ENCODE measurements around the gene FGG.

Gene FGG

GRCh38 chr4:154585369-154586018 is 27.0 kb downstream of the FGG start:
- Mint-ChIP-seq H3K27me3 (ENCODE audit: low read depth) (peaks cover 7% of the 10 kb centered on the region), H3K9me3 (no peaks in the 10 kb centered on the region), H3K4me3 (no peak overlapping the region), H3K36me3 (ENCODE audit: low read depth) (no peaks in the 10 kb centered on the region), H3K4me1 (ENCODE audit: low read depth) (no peaks in the 10 kb centered on the region), H3K27ac (no peak overlapping the region)

GRCh38 chr4:154584259-154584658 is 28.2 kb downstream of the FGG start:
- no peaks in the 10 kb centered on the region for H3K4me1 Mint-ChIP-seq (ENCODE audit: low read depth)
- no peak overlapping the region for H3K27ac Mint-ChIP-seq
- H3K9me3 Mint-ChIP-seq: no peaks in the 10 kb centered on the region
- H3K27me3 Mint-ChIP-seq (ENCODE audit: low read depth): peaks cover 5% of the 10 kb centered on the region
- H3K36me3 Mint-ChIP-seq (ENCODE audit: low read depth): no peaks in the 10 kb centered on the region
- no peak overlapping the region for H3K4me3 Mint-ChIP-seq

GRCh38 chr4:154583677-154584076 is 28.8 kb downstream of the FGG start:
- H3K36me3 Mint-ChIP-seq (ENCODE audit: low read depth): no peaks in the 10 kb centered on the region
- H3K4me3 Mint-ChIP-seq: no peak overlapping the region
- peaks cover 8% of the 10 kb centered on the region for H3K27me3 Mint-ChIP-seq (ENCODE audit: low read depth)
- H3K27ac Mint-ChIP-seq: no peak overlapping the region
- no peaks in the 10 kb centered on the region for H3K4me1 Mint-ChIP-seq (ENCODE audit: low read depth)
- H3K9me3 Mint-ChIP-seq: no peaks in the 10 kb centered on the region

GRCh38 chr4:154583230-154583629 is 29.2 kb downstream of the FGG start:
- Mint-ChIP-seq H3K4me1 (ENCODE audit: low read depth) (no peaks in the 10 kb centered on the region), H3K27me3 (ENCODE audit: low read depth) (peaks cover 8% of the 10 kb centered on the region), H3K36me3 (ENCODE audit: low read depth) (no peaks in the 10 kb centered on the region), H3K27ac (no peak overlapping the region), H3K4me3 (no peak overlapping the region), H3K9me3 (no peaks in the 10 kb centered on the region)

- Mint-ChIP-seq H3K4me3 (no peak overlapping the region), H3K36me3 (ENCODE audit: low read depth) (no peaks in the 10 kb centered on the region), H3K4me1 (ENCODE audit: low read depth) (no peaks in the 10 kb centered on the region), H3K9me3 (no peaks in the 10 kb centered on the region), H3K27me3 (ENCODE audit: low read depth) (peaks cover 8% of the 10 kb centered on the region), H3K27ac (no peak overlapping the region)
These were observed 29.7 kb downstream of the FGG start for GRCh38 chr4:154582723-154583122.

- Mint-ChIP-seq H3K36me3 (ENCODE audit: low read depth) (no peaks in the 10 kb centered on the region), H3K27ac (no peak overlapping the region), H3K4me1 (ENCODE audit: low read depth) (no peaks in the 10 kb centered on the region), H3K27me3 (ENCODE audit: low read depth) (peaks cover 8% of the 10 kb centered on the region), H3K4me3 (no peak overlapping the region), H3K9me3 (no peaks in the 10 kb centered on the region)
These were observed 32.5 kb downstream of the FGG start for GRCh38 chr4:154579927-154580326.

- Mint-ChIP-seq H3K4me3 (no peak overlapping the region), H3K36me3 (ENCODE audit: low read depth) (no peaks in the 10 kb centered on the region), H3K27me3 (ENCODE audit: low read depth) (peaks cover 8% of the 10 kb centered on the region), H3K9me3 (no peaks in the 10 kb centered on the region), H3K27ac (no peak overlapping the region), H3K4me1 (ENCODE audit: low read depth) (no peaks in the 10 kb centered on the region)
These were observed 33.5 kb downstream of the FGG start for GRCh38 chr4:154578919-154579318.

- Mint-ChIP-seq H3K4me3 (no peak overlapping the region), H3K4me1 (ENCODE audit: low read depth) (no peaks in the 10 kb centered on the region), H3K36me3 (ENCODE audit: low read depth) (no peaks in the 10 kb centered on the region), H3K27me3 (ENCODE audit: low read depth) (peaks cover 8% of the 10 kb centered on the region), H3K9me3 (no peaks in the 10 kb centered on the region), H3K27ac (no peak overlapping the region)
These were observed 35.1 kb downstream of the FGG start for GRCh38 chr4:154577324-154577723.

- H3K36me3 Mint-ChIP-seq (ENCODE audit: low read depth): no peaks in the 10 kb centered on the region
- no peaks in the 10 kb centered on the region for H3K9me3 Mint-ChIP-seq
- no peaks in the 10 kb centered on the region for H3K4me1 Mint-ChIP-seq (ENCODE audit: low read depth)
- peaks cover 9% of the 10 kb centered on the region for H3K27me3 Mint-ChIP-seq (ENCODE audit: low read depth)
- no peak overlapping the region for H3K4me3 Mint-ChIP-seq
- no peak overlapping the region for H3K27ac Mint-ChIP-seq
These were observed 38.1 kb downstream of the FGG start for GRCh38 chr4:154574311-154574710.

- H3K27ac Mint-ChIP-seq: no peak overlapping the region
- no peaks in the 10 kb centered on the region for H3K36me3 Mint-ChIP-seq (ENCODE audit: low read depth)
- no peaks in the 10 kb centered on the region for H3K9me3 Mint-ChIP-seq
- peaks cover 5% of the 10 kb centered on the region for H3K27me3 Mint-ChIP-seq (ENCODE audit: low read depth)
- no peak overlapping the region for H3K4me3 Mint-ChIP-seq
- H3K4me1 Mint-ChIP-seq (ENCODE audit: low read depth): no peaks in the 10 kb centered on the region
These were observed 39.1 kb downstream of the FGG start for GRCh38 chr4:154573190-154573870.

GRCh38 chr4:154569584-154569983 is 42.9 kb downstream of the FGG start:
- peaks cover 5% of the 10 kb centered on the region for H3K27me3 Mint-ChIP-seq (ENCODE audit: low read depth)
- no peaks in the 10 kb centered on the region for H3K9me3 Mint-ChIP-seq
- H3K36me3 Mint-ChIP-seq (ENCODE audit: low read depth): no peaks in the 10 kb centered on the region
- H3K4me3 Mint-ChIP-seq: no peak overlapping the region
- no peak overlapping the region for H3K27ac Mint-ChIP-seq
- no peaks in the 10 kb centered on the region for H3K4me1 Mint-ChIP-seq (ENCODE audit: low read depth)

GRCh38 chr4:154569028-154569427 is 43.4 kb downstream of the FGG start:
- Mint-ChIP-seq H3K4me3 (no peak overlapping the region), H3K4me1 (ENCODE audit: low read depth) (no peaks in the 10 kb centered on the region), H3K36me3 (ENCODE audit: low read depth) (no peaks in the 10 kb centered on the region), H3K9me3 (no peaks in the 10 kb centered on the region), H3K27ac (no peak overlapping the region), H3K27me3 (ENCODE audit: low read depth) (peaks cover 5% of the 10 kb centered on the region)

GRCh38 chr4:154566639-154567204 is 45.7 kb downstream of the FGG start:
- Mint-ChIP-seq H3K4me1 (ENCODE audit: low read depth) (no peaks in the 10 kb centered on the region), H3K9me3 (no peaks in the 10 kb centered on the region), H3K4me3 (no peak overlapping the region), H3K36me3 (ENCODE audit: low read depth) (no peaks in the 10 kb centered on the region), H3K27ac (no peak overlapping the region), H3K27me3 (ENCODE audit: low read depth) (peaks cover 8% of the 10 kb centered on the region)

- Mint-ChIP-seq H3K27ac (no peak overlapping the region), H3K9me3 (no peaks in the 10 kb centered on the region), H3K4me3 (no peak overlapping the region), H3K36me3 (ENCODE audit: low read depth) (no peaks in the 10 kb centered on the region), H3K27me3 (ENCODE audit: low read depth) (peaks cover 6% of the 10 kb centered on the region), H3K4me1 (ENCODE audit: low read depth) (no peaks in the 10 kb centered on the region)
These were observed 46.8 kb downstream of the FGG start for GRCh38 chr4:154565704-154566103.

- H3K9me3 Mint-ChIP-seq: no peaks in the 10 kb centered on the region
- H3K27ac Mint-ChIP-seq: no peak overlapping the region
- H3K27me3 Mint-ChIP-seq (ENCODE audit: low read depth): peaks cover 6% of the 10 kb centered on the region
- no peak overlapping the region for H3K4me3 Mint-ChIP-seq
- no peaks in the 10 kb centered on the region for H3K36me3 Mint-ChIP-seq (ENCODE audit: low read depth)
- no peaks in the 10 kb centered on the region for H3K4me1 Mint-ChIP-seq (ENCODE audit: low read depth)
These were observed 48.1 kb downstream of the FGG start for GRCh38 chr4:154564311-154564710.
